Ammon's horn (tissue), 1 donor: Measurements from ENCODE around the gene TSPAN8.
"Not testable (repeated sequence)": the region's sequence is repeated elsewhere in the genome, so short reads cannot be mapped to it uniquely, and the experiment has no call there.

Experiments
- DNase-seq: peaks from one replicate; pipeline ENCODE4 v3.0.0-alpha.2; 2016; ENCODE audit warnings: low spot score

The TSPAN8 gene

DNA sequence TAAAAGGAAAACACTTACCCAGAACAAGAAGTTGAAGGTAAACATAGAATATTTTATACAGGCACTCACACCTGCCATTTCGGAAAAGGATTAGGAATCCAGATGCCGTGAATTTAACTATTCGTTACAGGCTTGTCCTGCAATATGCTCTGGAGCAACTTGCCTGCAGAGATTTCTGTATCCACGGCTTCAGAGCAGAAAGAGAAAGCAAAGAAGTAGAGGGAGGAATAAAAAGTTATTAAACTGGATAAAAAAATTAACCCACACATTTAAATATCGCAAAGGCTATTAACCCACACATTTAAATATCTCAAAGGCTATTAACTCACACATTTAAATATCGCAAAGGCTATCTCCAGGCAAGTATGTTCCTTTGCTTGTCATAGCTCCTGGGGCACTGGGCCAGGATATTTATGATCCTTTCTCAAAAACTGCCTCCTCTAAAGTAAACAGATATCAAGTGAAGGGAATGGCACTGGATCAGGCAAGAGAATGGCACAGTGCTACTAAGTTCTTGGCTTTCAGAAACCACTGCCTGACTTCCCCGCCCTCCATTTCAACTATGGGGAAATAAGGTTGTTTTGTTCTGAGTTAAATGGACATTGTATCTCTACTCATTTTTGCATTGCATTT, at the start of gene TSPAN8:
TSS of gene TSPAN8 (minus strand) at position 399 of the 633 bp plus-strand sequence. CDS start at position 78, 321 bp downstream.
- no peak for DNase-seq

DNA sequence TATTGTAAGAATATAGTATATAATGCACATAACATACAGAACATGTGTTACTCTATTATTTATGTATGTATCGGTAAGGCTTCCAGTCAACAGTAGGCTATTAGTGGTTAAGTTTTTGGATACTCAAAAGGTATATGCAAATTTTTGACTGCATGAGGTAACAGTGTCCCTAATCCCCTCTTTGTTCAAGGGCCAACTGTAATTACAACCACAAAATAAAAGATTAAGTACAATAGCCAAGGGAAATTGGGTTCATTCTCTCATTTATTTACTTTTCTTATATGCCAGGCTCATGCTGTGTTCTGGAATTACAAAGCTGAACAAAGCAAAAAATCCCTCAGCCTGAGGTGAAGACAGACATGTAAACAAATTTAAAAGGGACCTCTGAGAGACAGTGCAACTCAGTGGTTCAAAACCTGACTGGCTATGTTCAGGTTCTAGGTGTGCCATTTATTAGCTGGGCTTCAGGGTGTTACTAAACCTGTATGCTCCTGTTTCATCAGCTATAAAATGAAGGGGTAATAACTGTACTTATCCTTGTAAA, 43.4 kb upstream of the TSPAN8 start:
- DNase-seq, result no peak

DNA sequence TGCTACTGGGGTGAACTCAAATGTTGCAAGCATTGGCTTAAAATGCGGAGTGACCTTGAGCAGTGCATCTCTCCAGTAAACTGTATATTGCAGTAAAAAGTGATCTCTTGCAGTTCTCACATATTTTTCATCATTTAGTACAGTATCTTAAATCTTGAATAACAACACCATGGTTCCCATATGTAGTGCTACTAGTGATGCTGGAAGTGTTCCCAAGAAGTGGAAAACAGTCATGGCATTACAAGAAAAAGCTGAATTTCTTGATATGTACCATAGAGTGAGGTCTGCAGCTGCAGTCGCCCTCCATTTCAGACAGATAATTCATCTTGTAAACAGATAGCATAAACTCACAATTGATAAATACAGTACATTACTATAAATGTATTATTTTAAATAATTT, 42.9 kb upstream of the TSPAN8 start:
- no peak for DNase-seq

DNA sequence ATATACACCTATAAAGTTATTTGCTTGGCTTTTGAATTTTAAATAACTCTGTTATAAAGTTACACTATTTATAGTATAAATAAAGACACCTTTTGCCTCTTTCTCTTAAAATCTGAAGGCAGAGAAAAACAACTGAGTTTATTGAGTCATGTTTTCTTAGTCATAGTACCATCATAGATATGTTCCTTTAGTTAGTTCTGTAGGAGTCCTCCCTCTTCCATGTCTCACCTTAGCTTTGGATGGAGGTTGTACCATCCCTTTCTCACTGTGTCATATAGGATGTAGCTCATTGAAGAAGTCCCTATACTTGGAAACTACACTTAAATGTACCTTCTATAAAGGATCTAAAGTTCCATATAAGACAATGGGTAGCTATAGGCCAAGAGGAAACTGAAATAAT, 39.7 kb upstream of the TSPAN8 start:
- no peak for DNase-seq

- DNase-seq, result no peak
Measured at GRCh38 chr12:71195338-71195896, 37.6 kb upstream of the TSPAN8 start.

DNA sequence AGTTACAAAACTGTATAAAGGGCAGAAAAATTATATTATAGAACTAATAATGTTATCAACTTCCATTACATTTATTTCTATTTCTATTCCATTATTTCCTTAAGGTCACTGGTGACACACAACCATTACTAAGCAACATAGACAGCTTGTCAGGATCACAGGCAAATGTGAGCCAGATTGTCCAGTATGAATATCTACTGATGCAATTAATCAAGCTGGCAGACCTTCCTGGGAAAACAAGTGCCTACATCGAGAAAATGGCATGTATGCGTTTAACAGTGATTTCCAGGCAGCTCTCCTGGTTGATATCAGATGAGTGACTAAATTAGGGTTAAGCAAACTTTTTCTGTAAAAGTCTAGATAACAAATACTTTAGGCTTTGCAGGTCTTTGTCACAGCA, 36.9 kb upstream of the TSPAN8 start:
- no peak for DNase-seq

GRCh38 chr12:71193041-71193440, 35.2 kb upstream of the TSPAN8 start:
- no peak for DNase-seq

DNA sequence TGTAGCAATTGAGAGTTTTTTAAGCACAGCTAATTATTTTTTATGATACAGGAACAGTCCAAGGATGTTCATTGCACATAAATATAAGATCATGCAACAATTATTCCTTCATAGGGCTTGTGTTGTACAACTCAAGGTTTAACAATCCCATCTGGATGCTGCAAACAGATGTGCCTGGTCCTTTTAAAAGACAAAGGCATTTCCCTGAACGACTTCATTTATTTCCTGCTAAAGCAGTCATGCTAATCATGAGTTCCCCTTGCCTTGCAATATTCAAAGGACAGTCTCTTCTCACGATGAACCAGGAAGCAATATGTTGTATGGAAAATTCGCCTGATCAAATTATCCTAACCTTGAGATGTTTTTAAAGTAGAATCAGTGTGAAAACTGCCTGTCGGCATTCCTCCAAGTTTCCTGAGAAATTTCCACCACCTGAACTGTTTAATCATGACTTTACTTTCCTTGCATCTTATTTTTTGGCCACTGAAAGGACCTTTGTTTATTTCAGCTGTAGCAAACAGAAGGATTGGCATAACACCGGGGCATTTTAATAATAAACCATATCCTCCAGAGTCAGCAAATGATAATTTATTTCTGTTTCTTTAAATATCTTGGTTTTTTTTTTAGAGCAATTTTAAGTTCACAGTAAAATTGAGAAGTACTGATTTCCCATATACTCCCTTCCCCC, 33.9 kb upstream of the TSPAN8 start:
- DNase-seq, result no peak

GRCh38 chr12:71190822-71191221, 33.0 kb upstream of the TSPAN8 start:
- DNase-seq, result no peak

- no peak for DNase-seq
Measured at GRCh38 chr12:71187379-71187778, 29.6 kb upstream of the TSPAN8 start.

GRCh38 chr12:71186571-71187288, 28.9 kb upstream of the TSPAN8 start:
- DNase-seq, result no peak

GRCh38 chr12:71183846-71184245, 26.0 kb upstream of the TSPAN8 start:
- DNase-seq, result no peak

DNA sequence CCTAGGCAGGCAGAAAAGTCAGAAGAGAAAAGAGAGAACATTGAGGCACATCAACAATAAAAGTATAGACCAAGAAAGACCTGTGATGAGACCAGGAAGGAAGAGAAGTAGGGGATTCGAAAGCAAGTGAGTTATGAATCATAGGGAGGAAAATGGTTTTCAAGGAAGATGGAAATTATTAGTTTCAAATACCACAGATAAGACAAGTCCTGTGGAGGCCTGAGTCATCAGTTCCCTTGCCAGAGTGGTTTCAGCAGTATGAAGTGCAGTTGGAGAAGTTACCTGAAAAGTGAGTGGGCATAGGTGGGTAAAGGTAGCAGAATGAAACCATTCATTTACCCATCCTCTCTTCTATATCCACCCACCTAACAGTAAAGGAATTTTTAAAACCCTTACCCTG, 25.2 kb upstream of the TSPAN8 start:
- no peak for DNase-seq

DNA sequence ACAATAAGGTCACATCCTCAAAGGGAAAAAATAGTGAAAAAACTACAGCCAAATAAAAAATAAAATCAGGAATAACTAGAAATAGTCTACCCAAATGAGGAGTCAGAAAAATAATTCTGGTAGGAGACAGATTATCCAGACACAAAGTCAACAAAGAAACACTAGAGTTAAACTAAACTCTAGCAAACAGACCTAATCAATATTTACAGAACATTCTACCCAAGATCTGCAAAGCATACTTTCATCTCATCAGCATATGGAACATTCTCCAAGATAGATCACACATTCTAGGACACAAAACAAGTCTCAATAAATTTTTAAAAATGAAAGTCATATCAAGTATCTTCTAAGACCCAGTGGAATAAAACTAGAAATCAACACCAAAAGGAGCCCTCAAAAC, 20.4 kb upstream of the TSPAN8 start:
- no peak for DNase-seq

DNA sequence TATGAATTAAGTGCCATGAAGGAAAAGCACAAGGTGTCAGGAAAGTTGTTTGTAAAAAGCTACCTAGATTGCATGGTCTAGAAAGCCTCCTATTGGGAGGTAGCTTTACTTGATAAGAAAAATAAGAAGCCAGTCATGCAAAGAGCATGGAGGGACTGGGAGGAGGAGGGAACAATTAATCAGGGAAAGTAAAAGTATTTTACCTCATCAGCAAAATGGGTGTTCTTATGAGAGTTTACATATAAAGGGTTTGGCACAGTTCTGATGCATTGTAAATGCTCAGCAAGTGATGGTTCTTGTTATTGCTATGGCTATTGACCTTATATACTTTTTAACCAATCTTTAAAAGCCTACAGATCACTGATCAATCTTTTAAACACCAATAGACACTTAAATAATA, 17.0 kb upstream of the TSPAN8 start:
- DNase-seq, result no peak

DNA sequence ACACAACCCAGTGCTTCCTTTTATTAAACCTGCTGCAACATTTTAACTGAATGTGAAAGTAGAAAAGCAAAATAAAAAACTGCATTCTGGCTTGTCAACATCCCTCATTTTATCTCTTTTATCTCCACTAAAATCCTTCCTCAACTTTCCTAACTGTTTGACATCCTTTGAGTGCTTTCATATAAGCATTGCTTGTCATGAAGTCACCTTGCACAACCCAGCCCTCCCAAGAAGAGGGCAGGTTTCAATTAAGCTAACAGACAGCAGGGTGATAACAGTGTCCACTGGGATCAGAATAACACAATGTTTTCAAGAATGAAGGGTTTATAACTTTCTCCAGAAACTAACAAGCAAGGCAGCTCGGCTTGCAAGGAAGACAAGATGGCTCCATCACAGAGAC, 16.3 kb upstream of the TSPAN8 start:
- DNase-seq, result no peak

DNA sequence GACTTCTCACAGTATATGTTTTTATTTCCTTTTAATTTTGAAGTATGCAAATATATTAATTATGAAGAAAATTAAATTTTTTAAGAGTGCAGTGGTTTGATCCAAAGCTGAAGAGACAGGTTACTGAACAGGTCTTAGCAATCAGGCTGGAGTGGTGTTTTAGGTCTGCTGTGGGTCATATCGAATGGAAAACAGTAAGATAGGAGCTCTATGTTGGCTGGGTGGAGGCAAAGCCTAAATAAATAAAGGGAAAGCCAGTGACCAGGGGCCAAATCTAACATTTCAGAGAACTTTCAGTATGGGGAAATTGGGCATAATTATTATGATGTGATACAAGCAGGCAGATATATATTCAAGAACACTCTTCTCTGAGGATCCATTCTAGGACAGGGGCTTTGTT, 12.7 kb upstream of the TSPAN8 start:
- no peak for DNase-seq

DNA sequence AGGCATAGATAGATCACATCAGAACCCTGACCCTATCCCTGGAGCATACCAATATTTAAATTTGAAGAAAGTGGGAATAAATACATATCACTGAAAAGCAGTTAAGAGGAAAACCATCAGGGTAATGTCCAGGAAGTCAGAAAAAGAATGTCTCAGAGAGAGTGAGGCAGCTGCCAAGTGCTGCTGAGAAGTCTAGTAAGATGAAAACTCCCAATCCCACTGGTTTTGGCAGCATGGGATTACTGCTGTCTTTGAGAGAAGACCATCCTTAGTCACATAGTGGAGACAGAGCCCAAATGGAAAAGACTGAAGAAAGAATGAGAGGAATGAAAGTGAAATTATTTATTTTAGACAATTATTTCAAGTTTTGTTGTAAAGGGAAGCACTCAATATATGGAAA, 11.5 kb upstream of the TSPAN8 start:
- no peak for DNase-seq

GRCh38 chr12:71166862-71167496, 9.2 kb upstream of the TSPAN8 start:
- DNase-seq, result no peak

DNA sequence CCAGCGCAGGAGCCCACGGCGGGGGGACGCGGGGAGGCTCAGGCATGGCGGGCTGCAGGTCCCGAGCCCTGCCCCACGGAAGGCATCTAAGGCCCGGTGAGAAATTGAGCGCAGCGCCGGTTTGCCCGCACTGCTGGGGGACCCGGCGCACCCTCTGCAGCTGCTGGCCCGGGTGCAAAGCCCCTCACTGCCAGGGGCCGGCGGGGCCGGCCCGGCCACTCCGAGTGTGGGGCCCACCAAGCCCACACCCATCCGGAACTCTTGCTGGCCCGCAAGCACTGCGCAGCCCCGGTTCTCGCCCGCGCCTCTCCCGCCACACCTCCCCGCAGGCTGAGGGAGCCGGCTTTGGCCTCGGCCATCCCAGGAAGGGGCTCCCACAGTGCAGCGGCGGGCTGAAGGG, 8.5 kb upstream of the TSPAN8 start:
- DNase-seq, result no peak

- not testable (repeated sequence) for DNase-seq
Measured at GRCh38 chr12:71165780-71166179, 8.0 kb upstream of the TSPAN8 start.

GRCh38 chr12:71164568-71165197, 6.9 kb upstream of the TSPAN8 start:
- no peak for DNase-seq
